HG03025 (cell line): ENCODE measurements around the gene MTA3.
"Not testable (repeated sequence)": the region's sequence is repeated elsewhere in the genome, so short reads cannot be mapped to it uniquely, and the experiment has no call there.

ENCODE experiments used
- ATAC-seq: cut with Tn5 transposase; IDR thresholded peaks from one replicate; pipeline ENCODE4 v1.9.1; 2021; ENCODE audit warnings: mild to moderate bottlenecking, moderate library complexity; ENCODE audit not compliant: unreplicated experiment, low FRiP score

The MTA3 gene

DNA sequence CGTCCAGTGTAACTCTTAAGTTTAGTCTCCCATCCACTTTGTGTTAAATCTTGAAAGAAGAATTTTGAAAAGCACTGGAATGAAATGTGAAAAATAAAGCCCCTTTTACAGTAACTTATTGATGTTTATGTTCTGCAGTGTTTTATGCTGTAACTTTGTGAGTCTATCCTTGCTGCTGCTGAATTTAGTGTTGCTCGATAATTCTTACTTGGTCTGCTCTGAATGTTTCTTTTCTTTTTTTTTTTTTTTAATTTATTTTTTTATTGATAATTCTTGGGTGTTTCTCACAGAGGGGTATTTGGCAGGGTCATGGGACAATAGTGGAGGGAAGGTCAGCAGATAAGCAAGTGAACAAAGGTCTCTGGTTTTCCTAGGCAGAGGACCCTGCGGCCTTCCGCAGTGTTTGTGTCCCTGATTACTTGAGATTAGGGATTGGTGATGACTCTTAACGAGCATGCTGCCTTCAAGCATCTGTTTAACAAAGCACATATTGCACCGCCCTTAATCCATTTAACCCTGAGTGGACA, 36.0 kb downstream of the MTA3 start:
- not testable (repeated sequence) for ATAC-seq

DNA sequence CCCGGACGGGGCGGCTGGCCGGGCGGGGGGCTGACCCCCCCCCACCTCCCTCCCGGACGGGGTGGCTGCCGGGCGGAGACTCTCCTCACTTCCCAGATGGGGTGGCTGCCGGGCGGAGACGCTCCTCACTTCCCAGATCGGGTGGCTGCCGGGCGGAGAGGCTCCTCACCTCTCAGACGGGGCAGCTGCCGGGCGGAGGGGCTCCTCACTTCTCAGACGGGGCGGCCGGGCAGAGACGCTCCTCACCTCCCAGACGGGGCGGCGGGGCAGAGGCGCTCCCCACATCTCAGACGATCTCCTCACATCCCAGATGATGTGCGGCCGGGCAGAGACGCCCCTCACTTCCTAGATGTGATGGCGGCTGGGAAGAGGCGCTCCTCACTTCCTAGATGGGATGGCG, 37.7 kb downstream of the MTA3 start:
- not testable (repeated sequence) for ATAC-seq

GRCh38 chr2:42607101-42607637, 38.7 kb downstream of the MTA3 start:
- ATAC-seq: no peak

DNA sequence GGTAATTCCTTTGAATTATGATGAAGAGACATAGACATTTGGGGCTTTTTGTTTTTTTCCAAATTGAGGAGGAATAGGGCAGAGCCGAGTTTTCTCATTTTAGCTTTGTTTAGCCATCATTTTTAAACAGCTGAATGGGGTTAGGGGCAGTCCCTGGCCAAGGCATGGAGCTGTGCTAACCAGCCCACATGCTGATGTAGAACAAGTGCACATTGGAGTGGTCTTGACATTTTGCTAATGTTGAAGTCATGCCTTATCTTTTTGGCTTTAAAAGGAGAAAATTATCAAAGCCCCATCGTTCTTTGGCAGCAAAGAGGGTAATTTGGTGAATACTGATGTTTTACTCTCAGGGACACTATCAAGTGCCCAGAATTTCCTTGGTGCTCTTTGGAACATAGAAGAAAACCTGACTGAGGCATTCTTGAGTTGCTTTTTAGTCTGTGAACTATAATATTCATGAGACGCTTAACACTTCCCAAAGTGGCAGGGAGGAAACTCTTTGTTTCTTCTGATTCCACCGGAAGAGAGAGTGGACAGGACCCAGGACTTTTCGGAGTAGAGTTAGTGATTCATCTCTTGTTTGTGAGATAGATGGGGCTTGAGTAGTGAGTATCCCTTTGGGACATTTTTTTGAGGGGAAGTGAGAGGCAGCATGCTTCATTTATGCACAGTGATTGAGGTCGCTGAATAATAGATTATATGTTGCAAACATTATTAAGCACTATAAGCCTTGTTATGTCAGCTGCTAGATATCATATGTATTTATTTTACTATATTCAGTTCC, 45.0 kb downstream of the MTA3 start:
- ATAC-seq: no peak

DNA sequence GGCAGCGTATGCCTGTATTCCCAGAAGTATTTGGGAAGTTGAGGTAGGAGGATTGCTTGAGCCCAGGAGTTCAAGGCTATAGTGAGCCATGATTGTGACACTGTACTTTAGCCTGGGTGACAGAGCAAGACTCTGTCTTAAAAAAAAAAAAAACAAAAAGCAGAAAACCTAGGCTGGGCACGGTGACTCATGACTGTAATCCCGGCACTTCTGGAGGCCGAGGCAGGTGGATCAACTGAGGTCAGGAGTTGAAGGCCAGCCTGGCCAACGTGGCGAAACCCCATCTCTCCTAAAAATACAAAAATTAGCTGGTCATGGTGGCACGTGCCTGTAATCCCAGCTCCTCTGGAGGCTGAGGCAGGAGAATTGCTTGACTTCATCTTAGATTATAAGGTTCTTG, 46.4 kb downstream of the MTA3 start:
- no peak for ATAC-seq

DNA sequence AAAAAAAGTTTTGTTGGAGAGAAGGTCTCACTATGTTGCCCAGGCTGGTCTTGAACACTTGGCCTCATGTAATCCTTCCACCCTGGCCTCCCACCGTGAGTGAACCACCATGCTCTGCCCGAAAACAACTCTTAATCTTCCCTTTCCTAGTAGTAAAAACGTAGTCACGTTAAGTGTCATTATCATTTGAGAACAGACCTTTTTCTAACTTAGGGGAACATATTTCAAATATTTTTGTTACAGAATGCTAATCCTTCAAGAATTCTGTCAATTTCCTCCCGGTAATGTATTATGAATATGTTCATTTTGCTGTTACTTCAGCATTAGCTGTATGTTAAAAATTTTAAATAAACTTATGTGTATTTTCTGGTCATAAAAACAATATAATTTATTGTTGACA, 49.7 kb downstream of the MTA3 start:
- no peak for ATAC-seq

DNA sequence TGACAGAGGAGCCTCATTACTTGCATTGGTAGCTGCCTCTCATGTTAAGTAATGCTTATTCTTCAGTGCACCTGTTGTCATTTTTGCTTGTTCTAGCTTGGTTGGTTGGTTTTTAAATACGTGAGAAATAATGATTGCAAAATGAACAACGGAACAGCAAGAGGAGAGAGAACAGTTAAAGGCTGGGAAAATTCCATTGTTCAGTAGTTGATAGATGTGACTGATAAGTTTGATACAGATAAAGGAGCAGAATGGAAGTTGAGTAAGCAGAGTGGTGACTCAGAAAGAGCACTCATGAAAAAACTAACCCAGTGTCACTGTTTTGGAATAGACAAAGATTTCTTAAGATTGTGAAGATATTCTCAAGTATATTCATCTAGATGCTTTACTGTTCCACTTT, 50.5 kb downstream of the MTA3 start:
- no peak for ATAC-seq

GRCh38 chr2:42621626-42622025, 53.2 kb downstream of the MTA3 start:
- not testable (repeated sequence) for ATAC-seq

DNA sequence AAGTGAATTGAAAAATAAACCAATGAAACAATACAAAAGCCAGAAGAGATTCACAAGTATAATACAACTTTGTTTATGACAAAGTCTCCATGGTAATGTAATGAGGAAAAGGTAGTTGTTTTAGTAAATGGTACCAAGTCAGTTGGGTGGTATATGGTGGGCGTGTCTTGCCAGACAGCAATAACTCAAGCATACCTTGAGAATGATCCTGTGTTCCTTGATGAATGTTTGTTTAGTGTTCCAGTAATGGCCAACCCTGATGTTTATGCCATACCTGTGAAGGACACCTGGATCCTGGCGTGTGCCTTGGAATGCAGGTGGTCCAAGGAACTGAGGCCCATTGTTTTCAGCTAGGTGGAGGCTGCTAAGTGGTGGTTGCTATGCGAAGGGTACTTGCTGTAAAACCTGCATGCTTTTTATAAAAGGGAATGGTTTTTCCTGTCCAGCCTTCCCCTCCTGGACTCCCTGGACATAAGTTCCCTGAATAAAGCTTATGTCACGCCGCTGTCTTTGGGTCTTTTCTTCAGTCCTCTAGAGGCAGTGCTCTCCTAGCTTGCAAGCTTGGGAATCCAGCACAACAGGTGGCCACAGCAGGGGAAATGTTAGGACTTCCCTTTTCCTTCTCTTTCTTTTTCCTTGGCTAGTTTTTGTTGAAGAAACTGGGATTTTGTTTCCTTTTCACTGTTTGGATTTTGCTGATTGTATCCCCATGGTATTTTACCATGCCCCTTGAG, 54.7 kb downstream of the MTA3 start:
- ATAC-seq: no peak

DNA sequence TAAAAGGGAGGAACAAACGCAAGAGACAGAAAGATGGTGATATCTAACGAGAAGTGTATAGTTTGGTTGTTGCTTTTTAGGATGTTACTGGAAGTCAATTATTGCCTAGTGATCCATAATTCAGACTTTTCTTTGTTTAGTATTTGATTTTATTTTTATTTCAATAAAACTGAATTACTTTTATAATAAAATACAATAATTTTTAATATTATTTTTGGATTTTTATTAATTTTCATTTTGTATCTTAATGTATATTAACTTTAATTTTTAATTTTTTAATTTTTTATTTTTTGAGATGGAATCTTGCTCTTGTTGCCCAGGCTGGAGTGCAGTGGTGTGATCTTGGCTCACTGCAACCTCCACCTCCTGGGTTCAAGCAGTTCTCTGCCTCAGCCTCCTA, 55.6 kb downstream of the MTA3 start:
- ATAC-seq: no peak

- ATAC-seq: not testable (repeated sequence)
Observed at GRCh38 chr2:42628024-42628423, 59.6 kb downstream of the MTA3 start.

DNA sequence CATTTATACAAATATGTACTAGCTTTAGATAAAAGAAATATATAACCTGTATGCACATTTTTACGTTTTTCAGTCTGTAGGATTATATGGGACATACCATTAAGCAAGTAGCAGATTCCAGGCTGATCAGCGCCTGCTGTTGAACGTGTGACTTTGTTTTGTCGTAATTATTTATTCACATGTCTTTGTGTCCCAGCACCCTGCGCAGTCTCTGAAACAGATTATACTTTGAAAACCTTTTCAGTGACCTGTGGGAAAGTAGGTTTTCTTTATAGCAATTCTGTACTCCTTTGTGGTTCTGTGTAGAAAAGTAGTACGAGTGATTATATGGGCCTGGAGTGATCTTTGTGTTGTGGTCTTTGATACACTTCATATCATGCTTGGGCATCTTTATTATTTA, 68.5 kb downstream of the MTA3 start:
- ATAC-seq: no peak

DNA sequence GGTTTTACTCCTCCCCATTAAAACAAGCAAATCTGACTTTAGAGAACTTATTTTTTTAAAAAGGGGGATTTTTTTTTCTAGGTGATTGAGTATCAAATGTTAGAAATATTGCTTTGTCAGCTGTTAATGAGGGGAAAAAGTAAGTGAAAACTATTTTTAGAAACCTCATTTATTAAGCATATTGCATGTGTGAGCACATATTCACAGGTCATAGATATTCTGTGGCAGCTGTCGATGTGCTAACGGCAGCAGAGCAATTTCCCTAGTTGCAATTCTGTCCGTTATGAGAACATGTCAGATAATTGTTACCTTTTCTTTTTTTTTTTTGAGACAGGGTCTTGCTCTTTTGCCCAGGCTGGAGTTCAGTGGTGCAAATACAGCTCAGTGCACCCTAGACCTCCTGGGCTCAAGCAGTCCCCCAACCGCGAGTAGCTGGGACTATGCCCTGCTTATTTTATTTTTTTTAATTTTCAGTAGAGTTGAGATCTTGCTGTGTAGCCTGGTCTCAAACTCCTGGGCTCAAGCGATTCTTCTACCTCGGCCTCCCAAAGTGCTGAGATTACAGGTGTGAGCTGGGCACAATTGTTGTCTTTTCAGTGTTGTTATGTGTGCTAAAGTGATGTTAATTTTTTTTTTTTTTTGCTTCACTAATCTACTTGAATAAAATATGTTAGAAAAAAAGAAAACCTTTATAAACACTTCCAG, 69.8 kb downstream of the MTA3 start:
- ATAC-seq: no peak

DNA sequence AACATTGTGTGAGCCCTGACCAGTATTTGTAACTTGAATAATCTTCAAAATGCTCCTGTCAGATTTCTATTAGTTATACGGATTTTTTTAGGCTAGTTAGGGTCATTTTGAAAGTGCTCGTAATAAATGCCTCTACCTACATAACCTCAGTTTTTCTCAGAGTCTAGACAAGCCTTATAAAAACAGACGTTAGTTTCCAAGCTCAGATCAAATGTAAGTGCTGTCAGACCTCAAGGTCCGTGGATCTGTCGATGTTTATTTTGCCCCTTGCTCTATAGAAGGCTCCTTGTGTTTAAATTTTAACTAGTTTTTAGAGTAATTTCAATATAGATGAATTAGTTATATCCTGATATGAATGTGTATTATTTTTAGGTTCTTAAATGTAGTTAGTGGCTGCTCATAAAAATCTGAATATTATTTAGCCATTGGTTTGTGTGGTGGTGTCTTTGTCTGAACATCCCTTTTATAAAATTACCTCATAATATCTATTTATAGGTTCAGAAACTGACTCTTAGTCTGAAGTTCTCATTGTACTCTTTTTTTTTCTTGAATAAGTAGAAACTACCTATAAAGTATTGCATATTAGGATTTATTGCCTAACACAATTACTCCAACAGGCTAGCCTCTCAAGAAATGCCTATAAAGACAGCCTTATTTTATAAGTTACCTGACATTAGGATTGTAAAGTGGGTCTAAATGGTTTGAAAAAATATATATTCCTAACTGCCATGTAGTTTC, 71.1 kb downstream of the MTA3 start:
- ATAC-seq: no peak

- ATAC-seq: no peak
Observed at GRCh38 chr2:42640261-42640660, 71.8 kb downstream of the MTA3 start.

GRCh38 chr2:42642371-42642770, 73.9 kb downstream of the MTA3 start:
- ATAC-seq: not testable (repeated sequence)

DNA sequence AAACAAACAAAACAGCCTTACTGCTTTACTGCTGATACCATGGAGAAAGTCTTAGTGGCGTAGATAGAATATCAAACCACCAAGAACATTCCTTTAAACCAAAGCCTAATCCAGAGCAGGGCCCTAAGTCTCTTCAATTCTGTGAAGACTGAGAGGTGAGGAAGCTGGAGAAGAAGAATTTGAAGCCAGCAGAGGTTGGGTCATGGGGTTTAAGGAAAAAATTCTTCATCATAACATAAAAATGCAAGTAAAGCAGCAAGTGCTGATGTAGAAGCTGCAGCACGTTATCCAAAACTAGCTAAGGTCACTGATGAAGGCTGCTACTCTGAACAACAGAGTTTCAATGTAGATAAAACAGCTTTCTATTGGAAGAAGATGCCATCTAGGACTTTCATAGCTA, 77.1 kb downstream of the MTA3 start:
- ATAC-seq: no peak

GRCh38 chr2:42648796-42649195, 80.4 kb downstream of the MTA3 start:
- no peak for ATAC-seq

DNA sequence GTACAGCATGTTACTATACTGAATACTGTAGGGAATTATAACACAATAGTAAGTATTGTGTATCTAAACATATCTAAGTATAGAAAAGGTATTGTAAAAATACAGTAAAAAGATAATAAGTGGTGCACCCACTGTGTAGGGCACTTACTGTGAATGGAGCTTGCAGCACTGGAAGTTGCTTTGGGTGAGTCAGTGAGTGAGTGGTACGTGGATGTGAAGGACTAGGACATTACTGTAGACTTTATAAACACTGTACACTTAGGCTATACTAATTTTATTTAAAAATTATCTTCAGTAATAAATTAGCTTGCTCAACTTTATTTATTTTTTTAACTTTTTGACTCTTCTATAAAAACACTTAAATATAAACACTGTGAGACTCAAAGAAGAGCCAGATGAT, 82.6 kb downstream of the MTA3 start:
- no peak for ATAC-seq

DNA sequence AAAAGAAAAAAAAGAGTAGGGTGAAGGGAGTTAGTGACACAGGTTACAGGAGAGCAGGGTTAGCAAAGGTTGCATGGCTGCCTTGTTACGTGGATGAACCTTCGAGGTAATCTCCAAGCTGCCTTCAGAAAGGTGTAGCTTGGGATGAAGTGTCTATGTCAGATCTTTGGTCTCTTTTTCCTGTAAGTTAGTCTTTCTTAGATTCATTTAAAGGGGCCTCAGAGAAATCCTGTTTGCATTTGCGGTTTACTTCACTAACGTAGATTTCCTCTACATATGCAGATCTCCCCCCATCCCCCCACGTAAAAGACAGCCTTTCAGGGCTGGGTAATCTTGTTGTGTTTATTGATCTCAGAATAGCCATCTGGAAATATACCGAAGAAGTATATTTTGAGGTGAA, 83.7 kb downstream of the MTA3 start:
- no peak for ATAC-seq
